NCI-H1105 (cell line): ENCODE data around the gene SFT2D3.
"Not testable (repeated sequence)": the region's sequence is repeated elsewhere in the genome, so short reads cannot be mapped to it uniquely, and the experiment has no call there.

Source experiments
- DNase-seq: peaks from one replicate; lab custom pipeline; 2025; lab: John Stamatoyannopoulos, UW

Gene SFT2D3

DNA sequence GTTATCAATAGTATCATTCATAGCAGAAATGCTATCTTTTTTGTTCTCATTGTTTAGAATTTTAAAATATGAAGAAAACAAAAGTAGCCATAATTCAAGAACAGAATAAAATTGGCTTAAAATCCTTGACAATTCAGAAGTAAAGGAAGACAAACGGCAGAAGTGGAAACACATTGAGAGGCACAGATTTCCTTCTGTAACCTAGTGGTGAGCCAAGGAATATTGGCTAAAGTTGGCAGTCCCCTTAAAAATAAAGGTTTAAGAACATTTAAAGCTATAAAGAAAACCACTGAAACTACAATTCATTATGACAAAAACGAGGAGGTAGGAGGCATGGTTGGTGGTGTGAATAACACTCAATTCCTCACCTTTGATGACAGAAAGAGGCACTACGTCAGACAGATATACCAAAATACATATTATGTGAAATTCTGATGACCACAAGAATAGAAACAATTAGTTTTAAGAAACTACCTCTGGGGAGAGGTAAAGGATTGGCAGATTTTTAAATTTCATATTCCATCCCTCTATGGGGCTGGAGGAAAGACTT, 42.3 kb downstream of the SFT2D3 start:
- DNase-seq, result no peak

DNA sequence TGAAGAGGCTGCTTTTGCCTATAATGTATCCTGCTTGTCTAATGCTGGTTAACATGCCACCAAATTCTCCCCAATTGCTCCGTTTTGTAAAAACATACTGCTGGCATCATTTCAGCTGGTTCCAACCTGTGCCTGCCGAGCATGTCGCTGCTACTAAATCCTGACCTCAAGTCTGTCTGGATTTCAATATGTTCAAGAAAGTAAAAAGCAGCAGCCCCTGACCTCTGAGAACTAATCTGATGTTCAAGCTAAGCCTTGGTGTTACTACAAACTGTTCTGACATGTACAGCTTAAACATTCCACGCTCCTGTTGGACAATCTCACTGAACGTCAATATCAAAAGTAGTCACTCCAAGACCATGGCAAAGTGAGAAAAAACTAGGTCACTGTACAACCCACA, 46.3 kb downstream of the SFT2D3 start:
- DNase-seq, result no peak

GRCh38 chr2:127749537-127749936, 48.2 kb downstream of the SFT2D3 start:
- DNase-seq, result not testable (repeated sequence)

DNA sequence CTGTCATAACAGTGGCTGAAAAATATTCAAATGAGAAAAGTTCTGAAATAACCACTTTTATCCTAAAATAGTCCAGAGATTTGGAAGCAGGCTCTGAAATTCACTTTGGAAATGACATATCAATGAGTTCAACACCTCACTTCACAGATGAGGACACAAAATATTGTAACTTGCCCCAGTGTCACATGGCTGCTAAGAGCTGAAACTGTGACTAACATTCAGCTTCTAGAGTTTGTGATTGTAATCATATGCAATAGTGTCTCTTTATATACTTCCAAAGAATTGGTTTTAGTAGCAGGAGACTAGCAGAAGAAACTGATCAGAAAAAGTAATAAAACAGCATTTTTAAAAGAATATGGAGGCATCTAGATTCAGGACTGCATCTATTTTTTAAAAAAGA, 52.1 kb downstream of the SFT2D3 start:
- no peak for DNase-seq

DNA sequence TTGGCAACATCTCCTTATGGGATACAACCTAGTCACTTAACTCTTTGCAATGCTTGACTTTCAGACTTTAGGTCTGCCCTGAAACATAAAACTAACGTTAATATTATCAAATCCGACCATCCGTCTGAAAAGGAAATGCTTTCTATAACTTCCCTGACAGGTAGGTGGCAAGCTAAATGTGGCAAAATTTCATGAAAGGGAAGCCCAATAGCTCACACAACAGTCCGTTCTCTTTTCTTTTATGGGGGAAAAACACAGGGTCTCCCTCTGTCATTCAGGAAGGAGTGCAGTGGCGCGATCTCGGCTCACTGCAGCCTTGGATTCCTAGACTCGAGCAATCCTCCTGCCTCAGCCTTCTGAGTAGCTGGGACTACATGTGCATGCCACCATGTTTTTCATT, 52.9 kb downstream of the SFT2D3 start:
- DNase-seq, result no peak
